Gastroesophageal sphincter (tissue), 4 donors: ENCODE measurements around the gene SLX9. TPM values are rescaled to one million over a fixed set of nuclear protein-coding genes. Genes with fewer than 3 reads are reported as not detected.

Experiments used
- ATAC-seq: fragments of 150-250 bp; one replicate; pipeline ENCODE4 v1.9.1; 2016; ENCODE audit warnings: mild to moderate bottlenecking, moderate library complexity
- H3K27ac ChIP-seq, 4 donors: fragments of 200-600 bp; sonication (generic) in 3 of 4; 1 replicate in 3 of 4; 2 replicates in 1 of 4; pipeline ENCODE4 v1.5.1; 2016 to 2019
- H3K27me3 ChIP-seq: fragments of 200-600 bp; sonication (generic); one replicate; pipeline ENCODE4 v1.5.1; 2019
- H3K36me3 ChIP-seq, 2 donors: fragments of 200-600 bp; sonication (generic); one replicate each; pipeline ENCODE4 v1.5.1; 2019; ENCODE audit warnings: control low read depth in 1 of 2
- H3K4me1 ChIP-seq, 3 donors: fragments of 200-600 bp; sonication (generic); 1 replicate in 2 of 3; 2 replicates in 1 of 3; pipeline ENCODE4 v1.5.1; 2016 to 2019; ENCODE audit warnings: control low read depth in 2 of 3
- H3K4me3 ChIP-seq, 2 donors: fragments of 200-600 bp; sonication (generic); one replicate each; pipeline ENCODE4 v1.5.1; 2019; ENCODE audit warnings: mild to moderate bottlenecking in 1 of 2, moderate library complexity in 1 of 2
- H3K9me3 ChIP-seq, 3 donors: fragments of 200-600 bp; sonication (generic); one replicate each; pipeline ENCODE4 v1.5.1; 2017 to 2019; ENCODE audit warnings: control low read depth in 2 of 3
- CTCF ChIP-seq, 4 experiments: fragments of 200-600 bp in 2 of 4; fragments of 450-650 bp in 2 of 4; sonication (generic) in 1 of 4; IDR thresholded peaks; one replicate each; pipeline ENCODE4 v1.5.1; 2017 to 2019; ENCODE audit warnings: antibody characterized with exemption in 4 of 4, mild to moderate bottlenecking in 2 of 4, moderate library complexity in 2 of 4
- EP300 ChIP-seq: sonication (generic); formaldehyde crosslinking; IDR thresholded peaks from one replicate; pipeline ENCODE4 v1.6.1; 2017; ENCODE audit warnings: antibody characterized with exemption, mild to moderate bottlenecking
- POLR2A ChIP-seq, 2 donors: fragments of 450-650 bp; IDR thresholded peaks; one replicate each; pipeline ENCODE4 v1.6.1; 2017; ENCODE audit warnings: antibody characterized with exemption in 2 of 2, mild to moderate bottlenecking in 2 of 2, moderate library complexity in 1 of 2
- POLR2AphosphoS5 ChIP-seq: sonication (generic); formaldehyde crosslinking; IDR thresholded peaks from one replicate; pipeline ENCODE4 v1.6.1; 2017; ENCODE audit warnings: antibody characterized with exemption
- WGBS, 2 donors: methylation state at CpG; one replicate each; pipeline ENCODE4 v1.1.5; 2018; ENCODE audit warnings: low coverage in 1 of 2; 5-methylcytosine and 5-hydroxymethylcytosine counted together
- total RNA-seq, 4 donors: library from RNA; depleted of rRNA; stranded (reverse); fragments of >200 nt; gene quantifications; one replicate each; pipeline ENCODE4 v1.1.0, GENCODE V29; 2016

The SLX9 gene
- total RNA-seq, 4 donors from 2014 or later, result 15.7 to 53.9 (median 36.4) TPM

DNA sequence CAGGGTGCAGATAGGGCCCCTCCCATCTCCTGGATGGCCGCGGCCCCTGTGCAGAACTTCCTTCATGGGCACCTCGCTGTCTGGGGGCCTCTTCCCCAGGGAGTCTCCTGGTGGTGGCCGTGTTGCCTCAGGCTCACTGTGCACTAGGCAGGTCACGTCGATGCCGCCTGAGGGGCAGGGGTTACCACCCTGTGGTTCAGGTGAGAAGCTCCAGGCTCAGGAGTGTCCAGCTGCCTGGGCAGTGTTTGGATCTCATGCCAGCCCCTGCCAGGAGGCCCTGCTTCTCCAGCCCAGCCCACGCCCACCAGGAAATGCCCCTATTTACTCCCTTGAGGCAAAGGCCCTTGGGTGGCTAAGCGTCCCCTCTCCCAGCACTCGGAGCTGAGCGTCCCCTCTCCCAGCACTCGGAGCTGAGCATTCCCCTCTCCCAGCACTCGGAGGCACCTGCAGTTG lies 21.2 kb upstream of the SLX9 start:
- no peak for ATAC-seq
- WGBS, 2 donors, result no CpG with 5 or more reads among the region's 13 CpGs
- no peak overlapping the region for H3K4me3 ChIP-seq

DNA sequence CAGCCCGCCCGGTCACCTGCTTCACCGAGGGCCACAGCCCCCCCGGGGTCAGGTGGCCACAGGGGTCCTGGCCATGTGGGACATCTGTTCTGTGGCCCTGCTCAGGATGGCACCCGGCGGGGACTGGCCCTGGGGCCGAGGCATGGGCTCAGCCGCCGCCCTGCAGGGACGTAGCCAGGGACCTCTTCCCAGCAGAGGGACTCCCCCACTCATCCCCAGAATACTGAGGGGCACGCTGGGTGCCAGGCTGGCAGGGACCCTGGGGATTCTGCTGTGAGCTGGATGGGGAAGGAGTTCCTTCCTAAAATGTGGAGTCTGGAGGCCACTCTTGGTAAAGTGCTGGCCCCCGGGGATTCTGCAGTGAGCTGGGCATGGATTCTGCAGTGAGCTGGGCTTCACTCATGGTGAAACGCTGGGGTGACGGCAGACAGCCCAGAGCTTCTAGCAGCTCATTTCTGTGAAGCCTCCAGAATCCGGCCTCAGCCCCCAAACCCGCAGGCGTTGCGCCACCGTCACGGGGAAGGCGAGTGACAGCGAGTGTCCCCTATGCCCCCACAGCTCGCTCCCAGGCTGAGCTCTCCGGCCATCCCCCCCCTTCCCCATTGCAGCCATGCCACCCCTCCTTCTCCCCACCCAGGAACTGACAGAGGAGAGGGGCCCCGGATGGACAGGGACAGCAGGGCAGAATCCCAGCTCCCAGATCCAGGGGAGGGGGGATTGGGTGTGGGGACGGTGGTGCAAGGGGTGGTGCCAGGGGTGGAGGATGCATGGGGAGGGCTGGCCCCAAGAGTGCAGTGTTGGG lies 20.5 kb upstream of the SLX9 start:
- Histone ChIP-seq H3K27ac (no peak overlapping the region), H3K4me3 (peak overlapping the region in 1 of 2 donors; percentile 43), H3K36me3 (no peaks in the 10 kb centered on the region), H3K27me3 (peaks cover 39% of the 10 kb centered on the region), H3K4me1 (no peaks in the 10 kb centered on the region), H3K9me3 (no peaks in the 10 kb centered on the region)
- TF ChIP-seq POLR2AphosphoS5 (no peak), POLR2A (IDR thresholded peaks at IDR 0.05) (no peak), CTCF (IDR thresholded peaks at IDR 0.05) (no peak), EP300 (no peak)
- ATAC-seq, result peak; percentile 20
- 0% methylated on average over 1 of the region's 26 CpGs; no CpG with 5 or more reads in 1 of the 2 donors for WGBS, 2 donors

More for the DNA sequence above, 21.2 kb upstream of the SLX9 start:
- no peaks in the 10 kb centered on the region for H3K9me3 ChIP-seq
- no peak overlapping the region for H3K27ac ChIP-seq
- peaks cover 39% of the 10 kb centered on the region for H3K27me3 ChIP-seq
- TF ChIP-seq EP300, result no peak
- TF ChIP-seq POLR2A (IDR thresholded peaks at IDR 0.05), result no peak
- TF ChIP-seq POLR2AphosphoS5, result no peak
- peaks cover 0 to 3% (median 0%) of the 10 kb centered on the region in 3 donors for H3K4me1 ChIP-seq
- H3K36me3 ChIP-seq, result no peaks in the 10 kb centered on the region

GRCh38 chr21:44919913-44920693 lies 19.7 kb upstream of the SLX9 start:
- no peak for ATAC-seq
- Histone ChIP-seq H3K27ac (peak overlapping the region in 1 of 4 donors; percentile 37), H3K36me3 (no peaks in the 10 kb centered on the region), H3K4me3 (peak overlapping the region in 1 of 2 donors; percentile 43), H3K9me3 (no peaks in the 10 kb centered on the region), H3K4me1 (no peaks in the 10 kb centered on the region), H3K27me3 (peaks cover 39% of the 10 kb centered on the region)
- WGBS, 2 donors, result 80 to 86% methylated on average over 1 to 5 of the region's 28 CpGs
- no peak for TF ChIP-seq POLR2AphosphoS5
- TF ChIP-seq POLR2A (IDR thresholded peaks at IDR 0.05), result no peak
- TF ChIP-seq CTCF (IDR thresholded peaks at IDR 0.05), result no peak
- TF ChIP-seq EP300, result no peak

DNA sequence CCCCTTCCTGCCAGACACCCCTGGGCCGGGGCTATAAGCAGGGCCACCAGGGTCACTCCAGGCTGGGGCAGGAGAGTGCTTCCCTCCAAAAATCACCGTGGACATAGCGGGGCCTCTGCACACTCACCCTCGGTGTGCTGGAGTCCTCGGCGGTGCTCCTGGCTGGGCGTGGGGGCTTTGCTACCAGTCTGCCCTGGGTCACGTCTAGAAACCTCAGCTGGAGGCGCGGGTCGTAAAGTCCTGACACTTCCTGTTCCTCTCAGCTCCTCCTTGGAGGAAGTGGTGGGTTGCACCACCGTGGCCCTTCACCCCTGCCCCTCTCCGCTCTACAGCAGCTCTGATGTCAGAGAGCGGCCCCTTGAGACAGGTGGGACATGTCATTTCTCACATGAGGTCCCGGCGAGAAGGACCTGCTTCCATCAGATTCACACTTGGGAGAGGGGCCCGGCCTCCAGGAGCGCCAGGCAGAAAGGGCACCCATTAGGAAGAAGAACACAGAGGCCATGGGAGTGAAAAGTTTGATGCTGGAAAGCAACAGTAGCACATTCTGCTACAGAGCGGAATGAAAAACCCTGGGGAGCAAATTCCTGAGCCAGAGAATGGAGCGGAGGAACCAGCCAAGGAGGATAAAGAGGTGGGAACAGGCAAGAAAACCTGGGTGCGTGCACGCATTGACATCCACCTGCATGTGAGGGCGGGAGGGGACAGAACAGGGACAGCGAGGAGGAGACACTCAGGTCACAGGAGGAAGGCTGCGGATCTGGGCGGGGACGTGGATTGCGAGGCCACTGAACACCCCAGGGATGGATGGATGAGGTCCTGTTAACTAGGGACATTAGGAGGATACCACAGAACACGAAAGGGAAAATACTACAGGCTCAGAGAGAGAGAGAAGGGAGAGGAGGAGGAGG lies 18.9 kb upstream of the SLX9 start, which contains the start of gene ITGB2:
Gene ITGB2, minus strand, starts transcription at position 206 of the 911 bp plus-strand sequence. CDS start 10,117 bp downstream, outside the sequence.
- Histone ChIP-seq H3K27ac (peak within 1 kb of the TSS in 1 of 4 donors; percentile 37), H3K27me3 (peaks cover 39% of the 10 kb centered on the region), H3K36me3 (no peaks in the 10 kb centered on the region), H3K9me3 (no peaks in the 10 kb centered on the region), H3K4me3 (peak within 1 kb of the TSS in 1 of 2 donors; percentile 43), H3K4me1 (no peaks in the 10 kb centered on the region)
- TF ChIP-seq CTCF (IDR thresholded peaks at IDR 0.05) (no peak), EP300 (no peak), POLR2AphosphoS5 (no peak), POLR2A (IDR thresholded peaks at IDR 0.05) (no peak)
- no peak for ATAC-seq
- WGBS, 2 donors, result 54 to 63% methylated on average over 1 to 13 of the region's 29 CpGs
